SU-DHL-6 (cell line): Measurements from ENCODE around the gene P4HB.

Experiments used
- H2AFZ ChIP-seq: fragments of 200-600 bp; sonication (generic); 2 replicates; pipeline ENCODE4 v1.6.1; 2014; ENCODE audit warnings: low read depth, mild to moderate bottlenecking, moderate library complexity, mixed read lengths, antibody characterized with exemption, low read length; ENCODE audit not compliant: severe bottlenecking
- H3F3A ChIP-seq: fragments of 200-600 bp; shearing (Covaris generic); 2 replicates; pipeline ENCODE4 v1.6.0; 2016; ENCODE audit warnings: antibody characterized with exemption, mild to moderate bottlenecking; ENCODE audit not compliant: insufficient read depth
- H3K27ac ChIP-seq: fragments of 200-600 bp; sonication (generic); 2 replicates; pipeline ENCODE4 v1.5.1; 2016; ENCODE audit warnings: low read depth, mild to moderate bottlenecking, low read length, moderate library complexity, mixed read lengths
- H3K27me3 ChIP-seq: fragments of 200-600 bp; sonication (generic), shearing (Covaris generic); 2 replicates; pipeline ENCODE4 v1.6.0; 2014; ENCODE audit warnings: mild to moderate bottlenecking, low read length
- H3K36me3 ChIP-seq: fragments of 200-600 bp; sonication (generic); 2 replicates; pipeline ENCODE4 v1.6.1; 2014; ENCODE audit warnings: mild to moderate bottlenecking, low read length, mixed read lengths
- H3K4me2 ChIP-seq: fragments of 300-600, 200-600 bp; shearing (Covaris generic), sonication (generic); 2 replicates; pipeline ENCODE4 v1.6.0; 2014; ENCODE audit warnings: low read length, low read depth, mild to moderate bottlenecking; ENCODE audit not compliant: poor library complexity, severe bottlenecking
- H3K4me3 ChIP-seq: fragments of 200-600 bp; sonication (generic); 2 replicates; pipeline ENCODE4 v1.5.1; 2014; ENCODE audit warnings: antibody characterized with exemption, low read length, mild to moderate bottlenecking, mixed read lengths; ENCODE audit not compliant: insufficient read depth, poor library complexity, severe bottlenecking
- H3K79me2 ChIP-seq: fragments of 200-600 bp; sonication (generic); 2 replicates; pipeline ENCODE4 v1.6.1; 2014; ENCODE audit warnings: mild to moderate bottlenecking, low read length, moderate library complexity; ENCODE audit not compliant: insufficient read depth
- H3K9ac ChIP-seq: fragments of 200-600 bp; sonication (generic); 2 replicates; pipeline ENCODE4 v1.7.0; 2014; ENCODE audit warnings: mild to moderate bottlenecking, low read length
- H3K9me2 ChIP-seq: fragments of 200-600 bp; sonication (generic); replicated peaks from 2 replicates; pipeline ENCODE4 v1.6.1; 2014; ENCODE audit warnings: low read length; ENCODE audit not compliant: insufficient read depth
- H3K9me3 ChIP-seq: fragments of 200-600 bp; sonication (generic); 2 replicates; pipeline ENCODE4 v1.6.1; 2014; ENCODE audit warnings: low read length, mixed read lengths; ENCODE audit not compliant: insufficient read depth
- H4K20me1 ChIP-seq: fragments of 200-600 bp; sonication (generic); 2 replicates; pipeline ENCODE4 v1.6.1; 2014; ENCODE audit warnings: low read depth, mild to moderate bottlenecking, antibody characterized with exemption, low read length, moderate library complexity, mixed read lengths
- EZH2phosphoT487 ChIP-seq: fragments of 200-600 bp; sonication (generic), shearing (Covaris generic); conservative IDR thresholded peaks from 2 replicates; pipeline ENCODE4 v1.6.1; 2018; ENCODE audit warnings: mild to moderate bottlenecking, antibody characterized with exemption, low read length, moderate library complexity, mixed read lengths
- TF ChIP-seq, protein P1 (sequence below): fragments of 200-600 bp; sonication (generic); IDR thresholded peaks from one replicate; pipeline ENCODE4 v1.5.1; 2017; ENCODE audit warnings: antibody characterized with exemption, mild to moderate bottlenecking, low read length, moderate library complexity; ENCODE audit not compliant: insufficient read depth, poor library complexity, severe bottlenecking

The P4HB gene

DNA sequence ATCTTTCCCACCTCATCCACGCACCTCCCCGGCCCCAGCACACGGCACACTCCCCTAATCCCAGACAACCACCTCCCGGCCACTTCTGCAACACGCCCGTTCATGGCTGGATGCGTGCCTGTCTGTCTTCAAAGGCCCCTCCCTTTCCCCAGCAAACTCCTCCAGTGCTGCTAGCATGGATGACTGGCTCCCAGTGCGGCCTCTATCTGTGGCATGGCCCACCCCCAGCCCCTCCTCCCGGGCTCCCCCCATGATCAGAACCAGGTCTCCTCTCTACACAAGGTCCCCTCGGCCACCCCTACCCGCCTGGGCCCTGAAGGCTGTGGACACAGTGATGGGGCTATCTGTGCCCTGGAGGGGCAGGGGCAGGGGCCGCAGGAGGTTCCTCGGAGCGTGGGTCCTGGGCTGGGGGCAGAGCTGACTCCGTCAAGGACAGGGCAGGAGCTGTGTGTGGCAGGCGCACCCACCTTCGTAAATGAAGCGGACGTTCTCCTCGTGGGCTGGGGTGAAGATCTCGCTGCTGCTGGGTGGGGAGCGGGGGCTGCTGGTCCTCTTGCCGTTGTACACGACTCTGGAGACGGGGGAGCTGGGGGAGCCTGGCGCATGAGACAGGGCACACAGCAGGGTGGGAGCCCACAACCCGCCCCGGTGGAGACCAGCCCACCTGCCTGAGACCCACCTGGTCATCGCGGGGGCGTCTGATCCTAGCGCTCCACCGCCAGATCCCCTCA is 36.4 kb downstream of the P4HB start:
- Histone ChIP-seq H3K9me3 (no peaks in the 10 kb centered on the region), H3K27me3 (no peaks in the 10 kb centered on the region), H3K27ac (no peak overlapping the region), H3F3A (no peaks in the 10 kb centered on the region), H4K20me1 (no peaks in the 10 kb centered on the region), H3K9me2 (no peaks in the 10 kb centered on the region), H3K9ac (no peak overlapping the region), H3K36me3 (no peaks in the 10 kb centered on the region), H3K4me2 (no peak overlapping the region), H3K79me2 (no peaks in the 10 kb centered on the region), H3K4me3 (no peak overlapping the region), H2AFZ (no peak overlapping the region)
- TF ChIP-seq, protein P1, sequence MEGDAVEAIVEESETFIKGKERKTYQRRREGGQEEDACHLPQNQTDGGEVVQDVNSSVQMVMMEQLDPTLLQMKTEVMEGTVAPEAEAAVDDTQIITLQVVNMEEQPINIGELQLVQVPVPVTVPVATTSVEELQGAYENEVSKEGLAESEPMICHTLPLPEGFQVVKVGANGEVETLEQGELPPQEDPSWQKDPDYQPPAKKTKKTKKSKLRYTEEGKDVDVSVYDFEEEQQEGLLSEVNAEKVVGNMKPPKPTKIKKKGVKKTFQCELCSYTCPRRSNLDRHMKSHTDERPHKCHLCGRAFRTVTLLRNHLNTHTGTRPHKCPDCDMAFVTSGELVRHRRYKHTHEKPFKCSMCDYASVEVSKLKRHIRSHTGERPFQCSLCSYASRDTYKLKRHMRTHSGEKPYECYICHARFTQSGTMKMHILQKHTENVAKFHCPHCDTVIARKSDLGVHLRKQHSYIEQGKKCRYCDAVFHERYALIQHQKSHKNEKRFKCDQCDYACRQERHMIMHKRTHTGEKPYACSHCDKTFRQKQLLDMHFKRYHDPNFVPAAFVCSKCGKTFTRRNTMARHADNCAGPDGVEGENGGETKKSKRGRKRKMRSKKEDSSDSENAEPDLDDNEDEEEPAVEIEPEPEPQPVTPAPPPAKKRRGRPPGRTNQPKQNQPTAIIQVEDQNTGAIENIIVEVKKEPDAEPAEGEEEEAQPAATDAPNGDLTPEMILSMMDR: no peak
- no peak for TF ChIP-seq EZH2phosphoT487

DNA sequence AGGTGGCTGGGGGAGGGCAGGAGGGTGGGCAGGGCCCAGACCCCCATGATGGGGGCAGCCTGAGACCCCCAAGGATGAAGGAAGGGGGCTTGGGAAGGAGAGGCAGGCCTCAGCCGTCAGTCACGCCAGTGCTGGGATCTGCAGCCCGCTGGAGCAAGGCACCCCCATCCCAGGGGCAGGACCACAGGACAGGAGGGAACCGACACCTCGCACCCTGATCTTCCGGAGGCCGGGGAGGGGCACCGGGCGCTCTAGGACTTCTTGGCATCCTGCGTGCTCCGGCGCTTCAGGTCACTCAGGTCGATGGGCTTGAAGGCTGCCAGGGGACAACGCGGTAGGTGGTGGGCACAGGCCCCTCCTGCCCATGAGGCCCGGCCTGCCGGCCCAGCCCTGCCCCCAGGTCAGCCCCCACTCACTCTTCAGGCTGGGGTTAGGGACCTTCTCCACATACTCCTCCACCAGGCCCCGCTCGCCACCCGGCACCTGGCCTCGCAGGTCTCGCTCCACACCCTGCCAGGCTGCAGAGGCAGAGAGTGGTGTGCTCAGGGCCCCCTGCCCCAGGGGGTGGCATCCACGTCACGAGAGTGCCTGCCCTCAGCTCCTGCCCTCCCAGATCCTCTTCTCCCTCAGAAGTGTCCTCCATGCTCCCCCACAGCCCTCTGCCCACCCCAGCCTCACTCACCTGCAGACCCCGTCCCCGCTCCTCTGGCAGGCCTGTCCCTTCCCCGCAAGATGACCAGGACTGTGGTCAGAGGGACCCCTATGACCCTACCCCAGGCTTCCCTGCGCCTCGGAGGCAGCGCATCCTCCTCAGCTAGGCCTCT is 37.1 kb downstream of the P4HB start:
- H3K79me2 ChIP-seq: no peaks in the 10 kb centered on the region
- H3K27me3 ChIP-seq: no peaks in the 10 kb centered on the region
- H3K9me2 ChIP-seq: no peaks in the 10 kb centered on the region
- H3K4me3 ChIP-seq: no peak overlapping the region
- H3F3A ChIP-seq: no peaks in the 10 kb centered on the region
- no peak overlapping the region for H3K9ac ChIP-seq
- no peak overlapping the region for H2AFZ ChIP-seq
- H4K20me1 ChIP-seq: no peaks in the 10 kb centered on the region
- H3K36me3 ChIP-seq: no peaks in the 10 kb centered on the region
- no peak overlapping the region for H3K27ac ChIP-seq
- no peaks in the 10 kb centered on the region for H3K9me3 ChIP-seq
- no peak overlapping the region for H3K4me2 ChIP-seq
- no peak for TF ChIP-seq EZH2phosphoT487
- TF ChIP-seq, protein P1: no peak

DNA sequence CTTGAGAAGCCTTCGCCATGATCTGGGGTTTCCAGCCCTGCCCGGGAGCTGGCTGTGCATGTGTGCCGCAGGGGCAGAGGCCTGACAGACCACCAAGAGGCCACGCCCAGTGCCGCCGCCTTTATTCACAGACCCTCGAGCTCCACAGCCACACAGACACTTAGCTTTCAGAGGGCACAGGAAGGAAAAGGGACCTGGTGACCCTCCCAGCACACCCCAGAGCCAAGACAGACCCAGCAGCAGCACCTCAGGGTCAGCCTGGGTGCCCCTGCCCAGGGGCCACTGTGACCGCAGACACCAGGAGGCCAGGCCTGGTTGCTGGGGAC is 38.1 kb downstream of the P4HB start:
- H3K27me3 ChIP-seq: no peaks in the 10 kb centered on the region
- no peaks in the 10 kb centered on the region for H3K9me2 ChIP-seq
- H3K4me2 ChIP-seq: no peak overlapping the region
- no peak overlapping the region for H3K4me3 ChIP-seq
- H3K9me3 ChIP-seq: no peaks in the 10 kb centered on the region
- H3K36me3 ChIP-seq: no peaks in the 10 kb centered on the region
- H3K27ac ChIP-seq: no peak overlapping the region
- no peak for TF ChIP-seq EZH2phosphoT487
- TF ChIP-seq, protein P1: no peak
- H4K20me1 ChIP-seq: no peaks in the 10 kb centered on the region
- no peak overlapping the region for H3K9ac ChIP-seq
- H2AFZ ChIP-seq: no peak overlapping the region
- no peaks in the 10 kb centered on the region for H3F3A ChIP-seq
- H3K79me2 ChIP-seq: no peaks in the 10 kb centered on the region
